GM23338 (cell line): ENCODE results near the gene NINJ1. TPM values are rescaled to one million over a fixed set of nuclear protein-coding genes. Genes with fewer than 3 reads are reported as not detected.
A peak's percentile ranks its signal among the peaks of the same experiment; 100 is the strongest.

Experiments used
- ATAC-seq: fragments of 200-7000 bp; cut with Tn5 transposase; 3 replicates; pipeline ENCODE4 v1.9.1; 2020
- DNase-seq: peaks from one replicate; pipeline ENCODE4 v3.0.0-alpha.2; 2015; ENCODE audit warnings: low spot score
- H2AFZ ChIP-seq: fragments of 200-600 bp; sonication (generic); 2 replicates; pipeline ENCODE4 v1.8.0; 2016; ENCODE audit warnings: antibody characterized with exemption, mild to moderate bottlenecking, moderate library complexity
- H3F3A ChIP-seq: fragments of 200-600 bp; sonication (generic); replicated peaks from 2 replicates; pipeline ENCODE4 v1.8.0; 2017; ENCODE audit warnings: antibody characterized with exemption, mixed run types, low read depth
- H3K27ac ChIP-seq: fragments of 200-600 bp; sonication (generic); 2 replicates; pipeline ENCODE4 v1.6.1; 2016; ENCODE audit warnings: low read depth
- H3K27me3 ChIP-seq: fragments of 200-600 bp; sonication (generic); 2 replicates; pipeline ENCODE4 v1.8.0; 2016; ENCODE audit warnings: mild to moderate bottlenecking, mixed run types, moderate library complexity; ENCODE audit not compliant: insufficient read depth
- H3K36me3 ChIP-seq: fragments of 200-600 bp; sonication (generic); 2 replicates; pipeline ENCODE4 v1.8.0; 2016; ENCODE audit warnings: mild to moderate bottlenecking; ENCODE audit not compliant: insufficient read depth
- H3K4me1 ChIP-seq: fragments of 200-600 bp; sonication (generic); 2 replicates; pipeline ENCODE4 v1.8.0; 2016; ENCODE audit warnings: mild to moderate bottlenecking, moderate library complexity; ENCODE audit not compliant: insufficient read depth
- H3K4me2 ChIP-seq: fragments of 200-600 bp; sonication (generic); 2 replicates; pipeline ENCODE4 v1.7.1; 2017; ENCODE audit warnings: mixed run types
- H3K4me3 ChIP-seq: fragments of 200-600 bp; sonication (generic); 2 replicates; pipeline ENCODE4 v1.6.1; 2016; ENCODE audit warnings: mixed run types
- H3K79me2 ChIP-seq: fragments of 200-600 bp; sonication (generic); replicated peaks from 2 replicates; pipeline ENCODE4 v1.8.0; 2017; ENCODE audit warnings: mild to moderate bottlenecking; ENCODE audit not compliant: insufficient read depth
- H3K9me2 ChIP-seq: fragments of 200-600 bp; sonication (generic); 2 replicates; pipeline ENCODE4 v1.8.0; 2017; ENCODE audit not compliant: insufficient read depth
- H4K20me1 ChIP-seq: fragments of 200-600 bp; sonication (generic); replicated peaks from 2 replicates; pipeline ENCODE4 v1.8.0; 2017; ENCODE audit warnings: mild to moderate bottlenecking; ENCODE audit not compliant: insufficient read depth
- H3K27ac Mint-ChIP-seq: 2 replicates; pipeline ENCODE4 v1.8.0; 2020; ENCODE audit warnings: inconsistent platforms, mild to moderate bottlenecking, moderate library complexity, mixed read lengths
- H3K27me3 Mint-ChIP-seq: 3 replicates; pipeline ENCODE4 v1.8.0; 2022; ENCODE audit warnings: low read depth, mild to moderate bottlenecking, moderate library complexity, mixed read lengths, inconsistent platforms; ENCODE audit not compliant: insufficient read depth, poor library complexity
- H3K36me3 Mint-ChIP-seq: 3 replicates; pipeline ENCODE4 v1.8.0; 2021; ENCODE audit warnings: low read depth, mild to moderate bottlenecking, inconsistent platforms, moderate library complexity, mixed read lengths
- H3K4me1 Mint-ChIP-seq: 3 replicates; pipeline ENCODE4 v1.8.0; 2020; ENCODE audit warnings: mild to moderate bottlenecking, inconsistent platforms, mixed read lengths
- H3K4me3 Mint-ChIP-seq: 3 replicates; pipeline ENCODE4 v1.8.0; 2021; ENCODE audit warnings: moderate library complexity, mild to moderate bottlenecking, inconsistent platforms, mixed read lengths
- H3K9me3 Mint-ChIP-seq: 3 replicates; pipeline ENCODE4 v1.8.0; 2020; ENCODE audit warnings: moderate library complexity, mild to moderate bottlenecking, inconsistent platforms, mixed read lengths
- CREB1 ChIP-seq: fragments of 250-450 bp; sonication (Bioruptor Pico); IDR thresholded peaks from 2 replicates; pipeline ENCODE4 v1.5.0; 2020; ENCODE audit warnings: low read depth, mild to moderate bottlenecking, moderate library complexity
- EZH2 ChIP-seq: fragments of 200-600 bp; sonication (generic); IDR thresholded peaks from one replicate; pipeline ENCODE4 v1.8.0; 2017; ENCODE audit warnings: antibody characterized with exemption, mild to moderate bottlenecking, low read depth; ENCODE audit not compliant: unreplicated experiment
- EZH2phosphoT487 ChIP-seq: fragments of 200-600 bp; sonication (generic); IDR thresholded peaks from one replicate; pipeline ENCODE4 v1.8.1; 2018; ENCODE audit warnings: antibody characterized with exemption; ENCODE audit not compliant: unreplicated experiment
- JUNB ChIP-seq: IDR thresholded peaks from one replicate; pipeline ENCODE4 v1.6.1; 2016; ENCODE audit warnings: antibody characterized with exemption; ENCODE audit not compliant: unreplicated experiment
- NANOG ChIP-seq: IDR thresholded peaks from 2 replicates; pipeline ENCODE4 v1.6.1; 2016; ENCODE audit warnings: antibody characterized with exemption, borderline replicate concordance
- POLR2AphosphoS5 ChIP-seq: IDR thresholded peaks from 2 replicates; pipeline ENCODE4 v1.6.1; 2016; ENCODE audit warnings: antibody characterized with exemption, low read depth
- STAT1 ChIP-seq: IDR thresholded peaks from one replicate; pipeline ENCODE4 v1.6.1; 2016; ENCODE audit warnings: antibody characterized with exemption; ENCODE audit not compliant: unreplicated experiment
- ZNF462 ChIP-seq: fragments of 250-450 bp; sonication (Bioruptor Pico); IDR thresholded peaks from 2 replicates; pipeline ENCODE4 v1.5.0; 2020; ENCODE audit warnings: mild to moderate bottlenecking, moderate library complexity
- polyA plus RNA-seq: library from polyadenylated mRNA; unstranded; fragments of >200 nt; fragmentation: Nextera tagmentation; extraction: Ambion mirVana; gene quantifications from 2 replicates; pipeline ENCODE4 v1.2.1, GENCODE V29; 2016
- total RNA-seq: library from RNA; depleted of rRNA; stranded (reverse); fragments of >200 nt; shearing (Covaris generic); gene quantifications from 2 replicates; pipeline ENCODE4 v1.2.3, GENCODE V29; 2014
- TF ChIP-seq, protein P1 (sequence below), 2 experiments: fragments of 200-600 bp in 1 of 2; sonication (generic) in 1 of 2; conservative IDR thresholded peaks; 2 replicates each; pipeline versions ENCODE4 v1.5.1 to v1.6.1; 2016 to 2017; ENCODE audit warnings: antibody characterized with exemption in 2 of 2, low read depth in 2 of 2, mild to moderate bottlenecking in 2 of 2, moderate library complexity in 1 of 2

Gene NINJ1
- total and polyA plus RNA-seq, 2 experiments from 2014 or later = 36.3 to 39.7 TPM

DNA sequence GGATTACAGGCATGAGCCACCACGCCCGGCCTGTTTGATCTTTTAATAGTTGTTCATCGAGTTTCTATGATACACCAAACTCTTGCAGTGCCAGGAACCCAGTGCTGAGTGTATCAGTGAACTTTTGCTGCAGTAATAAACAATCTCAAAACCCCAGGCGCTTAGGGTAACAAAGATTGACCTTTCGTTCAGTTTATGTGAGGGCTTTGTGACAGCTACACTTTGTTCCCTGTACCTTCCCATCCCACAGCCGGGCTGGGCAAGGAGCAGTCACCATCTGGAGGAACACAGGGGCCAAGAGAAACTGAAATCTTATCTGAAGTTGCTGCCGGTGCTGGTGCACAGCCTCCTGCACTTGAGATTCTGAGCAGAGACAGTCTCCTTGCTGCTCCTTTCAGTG is 32.6 kb upstream of the NINJ1 start (continued):
- TF ChIP-seq POLR2AphosphoS5 (no peak), EZH2phosphoT487 (no peak), EZH2 (no peak)

DNA sequence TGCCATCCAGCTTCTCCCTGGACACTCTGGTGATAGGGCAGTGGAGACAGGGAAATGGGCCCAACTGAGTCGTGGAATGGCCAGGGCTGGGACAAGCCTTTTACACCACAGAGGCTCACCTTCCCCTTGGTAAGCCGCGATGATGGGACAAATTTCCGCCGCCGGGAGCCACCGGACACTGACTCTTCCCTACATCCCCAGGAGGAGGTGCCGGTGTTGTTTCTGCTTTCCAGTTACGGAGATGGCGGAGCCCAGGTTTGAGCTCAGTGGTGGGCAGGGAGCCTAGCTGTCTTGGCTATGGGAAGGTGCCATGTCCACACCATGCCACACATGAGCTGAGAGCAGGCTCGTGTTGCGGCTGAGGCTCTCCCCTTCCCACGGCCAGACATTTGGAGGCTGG is 30.0 kb upstream of the NINJ1 start:
- Mint-ChIP-seq H3K36me3 (no peaks in the 10 kb centered on the region), H3K27me3 (peaks cover 7% of the 10 kb centered on the region), H3K4me1 (no peaks in the 10 kb centered on the region), H3K4me3 (no peak overlapping the region), H3K9me3 (no peaks in the 10 kb centered on the region), H3K27ac (no peak overlapping the region)
- Histone ChIP-seq H3K4me1 (no peaks in the 10 kb centered on the region), H3K27me3 (no peaks in the 10 kb centered on the region), H3K4me2 (no peak overlapping the region), H3F3A (no peaks in the 10 kb centered on the region), H3K4me3 (no peak overlapping the region), H3K27ac (no peak overlapping the region), H3K36me3 (no peaks in the 10 kb centered on the region), H4K20me1 (no peaks in the 10 kb centered on the region), H3K79me2 (no peaks in the 10 kb centered on the region), H3K9me2 (no peaks in the 10 kb centered on the region), H2AFZ (no peak overlapping the region)
- DNase-seq (peak; percentile 62), ATAC-seq (peak; percentile 24)
- TF ChIP-seq STAT1 = no peak
- TF ChIP-seq, protein P1, sequence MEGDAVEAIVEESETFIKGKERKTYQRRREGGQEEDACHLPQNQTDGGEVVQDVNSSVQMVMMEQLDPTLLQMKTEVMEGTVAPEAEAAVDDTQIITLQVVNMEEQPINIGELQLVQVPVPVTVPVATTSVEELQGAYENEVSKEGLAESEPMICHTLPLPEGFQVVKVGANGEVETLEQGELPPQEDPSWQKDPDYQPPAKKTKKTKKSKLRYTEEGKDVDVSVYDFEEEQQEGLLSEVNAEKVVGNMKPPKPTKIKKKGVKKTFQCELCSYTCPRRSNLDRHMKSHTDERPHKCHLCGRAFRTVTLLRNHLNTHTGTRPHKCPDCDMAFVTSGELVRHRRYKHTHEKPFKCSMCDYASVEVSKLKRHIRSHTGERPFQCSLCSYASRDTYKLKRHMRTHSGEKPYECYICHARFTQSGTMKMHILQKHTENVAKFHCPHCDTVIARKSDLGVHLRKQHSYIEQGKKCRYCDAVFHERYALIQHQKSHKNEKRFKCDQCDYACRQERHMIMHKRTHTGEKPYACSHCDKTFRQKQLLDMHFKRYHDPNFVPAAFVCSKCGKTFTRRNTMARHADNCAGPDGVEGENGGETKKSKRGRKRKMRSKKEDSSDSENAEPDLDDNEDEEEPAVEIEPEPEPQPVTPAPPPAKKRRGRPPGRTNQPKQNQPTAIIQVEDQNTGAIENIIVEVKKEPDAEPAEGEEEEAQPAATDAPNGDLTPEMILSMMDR (conservative IDR thresholded peaks at IDR 0.05; ENCODE audit: low read depth in 2 of 2) = peak; percentile 49 to 73

DNA sequence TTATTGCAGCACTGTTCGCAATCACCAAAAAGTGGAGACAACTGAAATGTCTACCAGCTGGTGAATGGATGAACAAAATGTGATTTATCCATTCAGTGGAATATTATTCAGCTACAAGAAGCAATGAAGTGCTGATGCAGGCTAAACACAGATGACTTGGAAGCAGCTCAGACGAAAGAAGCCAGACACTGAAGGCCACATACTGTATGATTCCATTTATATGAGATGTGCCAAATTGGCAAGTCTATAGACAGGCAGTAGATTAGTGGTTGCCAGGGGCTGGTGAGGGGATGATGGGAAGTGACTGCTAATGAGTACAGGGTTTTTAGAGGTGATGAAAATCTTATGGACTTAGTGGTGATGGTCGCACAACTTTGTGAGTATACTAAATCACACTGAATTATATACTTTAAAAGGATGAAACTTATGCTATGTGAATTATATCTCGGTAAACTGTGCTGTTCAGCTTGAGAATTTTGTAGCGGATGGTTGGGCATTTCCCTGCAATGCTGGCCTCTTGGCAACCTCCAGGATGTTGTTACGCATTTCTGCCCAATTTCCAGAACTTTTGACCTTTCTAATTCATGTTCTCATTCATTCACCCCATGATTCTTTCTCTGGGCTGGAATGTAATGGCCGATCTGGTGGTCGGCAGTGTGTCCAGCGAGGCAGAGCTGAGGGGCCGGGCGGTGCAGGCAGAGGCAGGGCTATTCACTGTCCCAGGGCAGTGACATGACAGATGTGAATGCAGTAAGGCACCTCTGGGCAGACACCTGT is 27.9 kb upstream of the NINJ1 start:
- no peak for ATAC-seq
- TF ChIP-seq ZNF462 (CRISPR knock-in tag) = no peak
- TF ChIP-seq EZH2 = no peak
- TF ChIP-seq, protein P1 (conservative IDR thresholded peaks at IDR 0.05; ENCODE audit: low read depth in 2 of 2) = no peak
- TF ChIP-seq EZH2phosphoT487 = no peak
- TF ChIP-seq NANOG = no peak
- no peak for TF ChIP-seq CREB1 (CRISPR knock-in tag)
- TF ChIP-seq JUNB = no peak

More for the DNA sequence above, 27.9 kb upstream of the NINJ1 start:
- no peaks in the 10 kb centered on the region for H3K36me3 Mint-ChIP-seq
- no peak overlapping the region for H3K27ac ChIP-seq
- no peak overlapping the region for H2AFZ ChIP-seq
- no peaks in the 10 kb centered on the region for H3K79me2 ChIP-seq
- no peaks in the 10 kb centered on the region for H4K20me1 ChIP-seq
- H3K4me1 Mint-ChIP-seq = no peaks in the 10 kb centered on the region
- no peaks in the 10 kb centered on the region for H3F3A ChIP-seq
- H3K27me3 ChIP-seq = no peaks in the 10 kb centered on the region
- H3K9me3 Mint-ChIP-seq = no peaks in the 10 kb centered on the region
- no peaks in the 10 kb centered on the region for H3K36me3 ChIP-seq
- no peak overlapping the region for H3K27ac Mint-ChIP-seq
- no peaks in the 10 kb centered on the region for H3K4me1 ChIP-seq
- DNase-seq = no peak
- H3K4me3 ChIP-seq = no peak overlapping the region
- H3K4me2 ChIP-seq = no peak overlapping the region
- H3K4me3 Mint-ChIP-seq = no peak overlapping the region
- H3K27me3 Mint-ChIP-seq = peaks cover 3% of the 10 kb centered on the region
- H3K9me2 ChIP-seq = no peaks in the 10 kb centered on the region
